Caki2 (cell line): ENCODE data around the gene HMGN4. TPM values are rescaled to one million over a fixed set of nuclear protein-coding genes. Genes with fewer than 3 reads are reported as not detected.
A peak's percentile ranks its signal among the peaks of the same experiment; 100 is the strongest.
"Not testable (repeated sequence)": the region's sequence is repeated elsewhere in the genome, so short reads cannot be mapped to it uniquely, and the experiment has no call there.

Source experiments
- DNase-seq: peaks from one replicate; pipeline ENCODE4 v3.0.0-alpha.2; 2015; ENCODE audit warnings: low read depth
- in situ Hi-C: cut with HindIII; loops from 2 replicates; pipeline ENCODE4 v1.10.0; 2016; ENCODE audit warnings: low sequenced_read_pairs, low pct_unique_long_range_greater_than_20kb, mixed read lengths
- total RNA-seq: library from RNA; depleted of rRNA; stranded (reverse); fragments of >200 nt; shearing (Covaris generic); gene quantifications from 2 replicates; pipeline ENCODE4 v1.2.3, GENCODE V29; 2014; ENCODE audit warnings: low replicate concordance; rRNA removed

HMGN4 gene
- 136 and 165 TPM in 2 replicates for total RNA-seq

- in situ Hi-C loops: loop anchor here (25.0 kb wide), 1 partner anchor 201 kb away; no protein-coding TSS in a partner anchor
- peak; percentile 93 for DNase-seq
Observed at GRCh38 chr6:26537846-26538571, at the start of gene HMGN4. Gene HMGN4 (plus strand): TSS chr6:26538366. CDS start chr6:26545207, 6,841 bp downstream.

- in situ Hi-C loops: no loop called here
- DNase-seq: no peak
Observed at GRCh38 chr6:26489996-26490964, 47.9 kb upstream of the HMGN4 start.

GRCh38 chr6:26491604-26492003, 46.6 kb upstream of the HMGN4 start:
- no peak for DNase-seq
- in situ Hi-C loops: no loop called here

- in situ Hi-C loops: no loop called here
- no peak for DNase-seq
Observed at GRCh38 chr6:26493258-26493657, 44.9 kb upstream of the HMGN4 start.

- DNase-seq: no peak
- in situ Hi-C loops: no loop called here
Observed at GRCh38 chr6:26494117-26494516, 44.0 kb upstream of the HMGN4 start.

- in situ Hi-C loops: no loop called here
- DNase-seq: no peak
Observed at GRCh38 chr6:26495281-26495680, 42.9 kb upstream of the HMGN4 start.

- in situ Hi-C loops: no loop called here
- no peak for DNase-seq
Observed at GRCh38 chr6:26497610-26498009, 40.6 kb upstream of the HMGN4 start.

GRCh38 chr6:26500102-26500501, 38.1 kb upstream of the HMGN4 start, which contains the start of gene BTN1A1:
Gene BTN1A1 (plus strand): TSS chr6:26500303. CDS start chr6:26501287, 984 bp downstream.
- DNase-seq: no peak

GRCh38 chr6:26501482-26501986, 36.6 kb upstream of the HMGN4 start:
- in situ Hi-C loops: no loop called here
- no peak for DNase-seq

More at GRCh38 chr6:26500102-26500501, 38.1 kb upstream of the HMGN4 start, which contains the start of gene BTN1A1:
- in situ Hi-C loops: no loop called here

GRCh38 chr6:26502165-26502564, 36.0 kb upstream of the HMGN4 start:
- peak; percentile 47 for DNase-seq
- in situ Hi-C loops: no loop called here

- DNase-seq: no peak
Observed at GRCh38 chr6:26502626-26503025, 35.5 kb upstream of the HMGN4 start.

GRCh38 chr6:26507658-26508057, 30.5 kb upstream of the HMGN4 start:
- in situ Hi-C loops: no loop called here
- no peak for DNase-seq

More at GRCh38 chr6:26502626-26503025, 35.5 kb upstream of the HMGN4 start:
- in situ Hi-C loops: no loop called here

- DNase-seq: peak; percentile 38
- in situ Hi-C loops: not testable (repeated sequence)
Observed at GRCh38 chr6:26511033-26511432, 27.1 kb upstream of the HMGN4 start.

- no peak for DNase-seq
- in situ Hi-C loops: no loop called here
Observed at GRCh38 chr6:26514984-26515383, 23.2 kb upstream of the HMGN4 start.

GRCh38 chr6:26516481-26517427, 21.4 kb upstream of the HMGN4 start:
- no peak for DNase-seq
- in situ Hi-C loops: no loop called here

- in situ Hi-C loops: no loop called here
- no peak for DNase-seq
Observed at GRCh38 chr6:26519359-26519758, 18.8 kb upstream of the HMGN4 start.

GRCh38 chr6:26520237-26520849, 17.8 kb upstream of the HMGN4 start:
- DNase-seq: peak; percentile 75
- in situ Hi-C loops: no loop called here
